ENCODE measurements around the gene ANGPTL8. TPM values are rescaled to one million over a fixed set of nuclear protein-coding genes. Genes with fewer than 3 reads are reported as not detected.

ANGPTL8 gene
- total RNA-seq, 6 donors from 2014 or later, result 5.2 TPM; not detected in 5

- DNase-seq, result peak in 1 of 2 donors; percentile 59
- ATAC-seq (ENCODE audit: low FRiP score in 2 of 2), result peak; percentile 53 to 76
These were observed 29.4 kb downstream of the ANGPTL8 start for GRCh38 chr19:11268783-11269267.

GRCh38 chr19:11269408-11269807 lies 30.0 kb downstream of the ANGPTL8 start:
- Histone ChIP-seq H3K4me1 (peaks cover 23 to 35% (median 29%) of the 10 kb centered on the region in 4 donors), H3K9me3 (no peaks in the 10 kb centered on the region), H3K4me3 (no peak overlapping the region), H3K27ac (peak overlapping the region; percentile 66 to 97 (median 78)), H3K36me3 (no peaks in the 10 kb centered on the region), H3K27me3 (no peaks in the 10 kb centered on the region)
- DNase-seq (no peak), ATAC-seq (ENCODE audit: low FRiP score in 2 of 2) (no peak)
- 30 to 39% methylated on average over 6 to 7 of the region's 7 CpGs for WGBS, 2 donors
- TF ChIP-seq EP300 (IDR thresholded peaks at IDR 0.05), result no peak

More at GRCh38 chr19:11268783-11269267, 29.4 kb downstream of the ANGPTL8 start:
- no peaks in the 10 kb centered on the region for H3K9me3 ChIP-seq
- H3K27me3 ChIP-seq, result no peaks in the 10 kb centered on the region
- H3K4me1 ChIP-seq, result peaks cover 27 to 41% (median 31%) of the 10 kb centered on the region in 4 donors
- H3K36me3 ChIP-seq, result no peaks in the 10 kb centered on the region
- 39 to 54% methylated on average over 10 of the region's 10 CpGs for WGBS, 2 donors
- peak overlapping the region; percentile 66 to 97 (median 78) for H3K27ac ChIP-seq
- no peak overlapping the region for H3K4me3 ChIP-seq
- TF ChIP-seq EP300 (IDR thresholded peaks at IDR 0.05) (peak in 3 of 4 donors; percentile 37 to 84 (median 39)), POLR2AphosphoS5 (IDR thresholded peaks at IDR 0.05) (peak; percentile 76 to 87), CTCF (IDR thresholded peaks at IDR 0.05) (no peak), POLR2A (IDR thresholded peaks at IDR 0.05) (no peak)

DNA sequence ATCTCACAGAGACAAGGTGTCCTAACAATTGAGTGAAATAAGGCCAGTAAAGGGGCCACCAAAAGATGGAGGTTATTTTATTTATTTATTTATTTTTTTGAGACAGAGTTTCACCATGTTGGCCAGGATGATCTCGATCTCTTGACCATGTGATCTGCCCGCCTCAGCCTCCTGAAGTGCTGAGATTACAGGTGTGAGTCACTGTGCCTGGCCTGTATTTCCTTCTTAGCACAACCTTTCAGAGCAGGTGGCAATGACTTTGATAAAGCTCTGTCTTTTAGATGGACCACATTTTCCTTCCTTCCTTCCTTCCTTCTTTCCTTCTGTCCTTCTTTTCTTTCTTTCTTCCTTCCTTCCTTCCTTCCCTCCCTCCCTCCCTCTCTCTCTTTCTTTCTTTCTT lies 33.9 kb downstream of the ANGPTL8 start:
- TF ChIP-seq POLR2AphosphoS5 (IDR thresholded peaks at IDR 0.05) (no peak), EP300 (IDR thresholded peaks at IDR 0.05) (no peak)
- no peak overlapping the region for H3K27ac ChIP-seq
- ATAC-seq (ENCODE audit: low FRiP score in 2 of 2), result no peak

DNA sequence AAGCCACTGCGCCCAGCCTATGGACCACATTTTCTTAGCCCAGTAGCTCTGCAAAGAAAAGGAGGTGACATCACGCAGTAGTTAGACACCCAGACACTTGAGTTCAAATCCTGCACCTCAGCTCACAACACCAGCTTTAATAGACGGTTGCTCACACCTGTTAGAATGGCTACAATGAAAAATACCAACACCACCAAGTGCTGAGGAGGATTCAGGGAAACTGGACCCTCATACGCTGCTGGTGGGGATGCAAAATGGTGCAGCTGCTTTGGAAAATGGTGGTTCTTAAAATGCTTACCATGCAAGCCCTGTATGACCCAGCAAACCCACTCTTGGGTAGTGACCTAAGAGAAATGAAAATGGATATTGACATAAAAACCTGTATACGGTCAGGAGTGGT lies 34.6 kb downstream of the ANGPTL8 start:
- WGBS, 2 donors, result 77 to 84% methylated on average over 5 of the region's 5 CpGs
- no peaks in the 10 kb centered on the region for H3K36me3 ChIP-seq

More for the DNA sequence above, 33.9 kb downstream of the ANGPTL8 start:
- 57 to 69% methylated on average over 2 of the region's 2 CpGs for WGBS, 2 donors
- Histone ChIP-seq H3K9me3 (no peaks in the 10 kb centered on the region), H3K4me1 (peaks cover 5 to 11% (median 8%) of the 10 kb centered on the region in 4 donors), H3K27me3 (no peaks in the 10 kb centered on the region), H3K36me3 (no peaks in the 10 kb centered on the region), H3K4me3 (no peak overlapping the region)
- no peak for DNase-seq

DNA sequence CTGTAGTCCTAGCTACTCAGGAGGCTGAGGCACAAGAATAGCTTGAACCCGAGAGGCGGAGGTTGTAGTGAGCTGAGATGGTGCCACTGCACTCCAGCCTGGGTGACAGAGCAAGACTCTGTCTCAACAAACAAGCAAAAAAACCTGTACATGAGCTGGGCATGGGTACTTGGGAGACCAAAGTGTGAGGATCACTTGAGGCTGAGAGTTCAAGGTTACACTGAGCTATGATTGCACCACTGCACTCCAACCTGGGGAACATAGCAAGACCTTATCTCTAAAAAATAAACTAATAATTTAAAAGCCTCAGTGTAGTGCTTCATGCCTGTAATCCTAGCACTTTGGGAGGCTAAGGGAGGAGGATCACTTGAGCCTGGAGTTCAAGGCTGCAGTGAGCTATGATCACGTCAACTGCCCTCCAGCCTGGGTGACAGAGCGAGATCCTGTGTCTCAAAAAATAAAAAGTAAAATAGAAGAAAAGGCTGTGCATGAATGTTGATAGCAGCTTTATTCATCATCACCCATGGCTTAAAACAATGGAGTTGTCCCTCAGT lies 35.2 kb downstream of the ANGPTL8 start:
- H3K4me1 ChIP-seq, result peaks cover under 1 to 10% (median 5%) of the 10 kb centered on the region in 4 donors
- no peaks in the 10 kb centered on the region for H3K27me3 ChIP-seq
- H3K9me3 ChIP-seq, result no peaks in the 10 kb centered on the region
- no peak for DNase-seq
- H3K4me3 ChIP-seq, result no peak overlapping the region
- H3K36me3 ChIP-seq, result no peaks in the 10 kb centered on the region
- 72% methylated on average over 4 of the region's 4 CpGs for WGBS, 2 donors
- no peak for TF ChIP-seq POLR2A (IDR thresholded peaks at IDR 0.05)
- ATAC-seq (ENCODE audit: low FRiP score in 2 of 2), result no peak
- H3K27ac ChIP-seq, result no peak overlapping the region

More for the DNA sequence above, 34.6 kb downstream of the ANGPTL8 start:
- H3K9me3 ChIP-seq, result no peaks in the 10 kb centered on the region
- H3K4me3 ChIP-seq, result no peak overlapping the region
- H3K4me1 ChIP-seq, result peaks cover 0 to 8% (median 3%) of the 10 kb centered on the region in 4 donors
- H3K27me3 ChIP-seq, result no peaks in the 10 kb centered on the region
- DNase-seq (no peak), ATAC-seq (ENCODE audit: low FRiP score in 2 of 2) (no peak)
- no peak overlapping the region for H3K27ac ChIP-seq
- TF ChIP-seq CTCF (IDR thresholded peaks at IDR 0.05), result no peak
- no peak for TF ChIP-seq POLR2AphosphoS5 (IDR thresholded peaks at IDR 0.05)
- no peak for TF ChIP-seq POLR2A (IDR thresholded peaks at IDR 0.05)
- no peak for TF ChIP-seq EP300 (IDR thresholded peaks at IDR 0.05)

GRCh38 chr19:11278670-11279069 lies 39.3 kb downstream of the ANGPTL8 start:
- TF ChIP-seq EP300 (IDR thresholded peaks at IDR 0.05) (no peak), POLR2AphosphoS5 (IDR thresholded peaks at IDR 0.05) (no peak), POLR2A (IDR thresholded peaks at IDR 0.05) (no peak), CTCF (IDR thresholded peaks at IDR 0.05) (no peak)
- Histone ChIP-seq H3K4me3 (no peak overlapping the region), H3K27ac (no peak overlapping the region), H3K27me3 (no peaks in the 10 kb centered on the region), H3K4me1 (peaks cover 5 to 12% (median 8%) of the 10 kb centered on the region in 4 donors), H3K36me3 (no peaks in the 10 kb centered on the region), H3K9me3 (no peaks in the 10 kb centered on the region)
- WGBS, 2 donors, result 45 to 51% methylated on average over 6 of the region's 6 CpGs
- ATAC-seq (ENCODE audit: low FRiP score in 2 of 2) (no peak), DNase-seq (no peak)
